Activated naive CD4-positive, alpha-beta T cell treated with anti-CD3 and anti-CD28 coated beads, Interleukin-2, amount 50 U/mL, for 72 hours (primary cell): ENCODE data around the gene WDR64. TPM values are rescaled to one million over a fixed set of nuclear protein-coding genes. Genes with fewer than 3 reads are reported as not detected.
"Not testable (repeated sequence)": the region's sequence is repeated elsewhere in the genome, so short reads cannot be mapped to it uniquely, and the experiment has no call there.

Experiments
- ATAC-seq, 2 donors: fragments of 150-1000 bp; cut with Tn5 transposase; 2 replicates each; pipeline ENCODE4 v1.10.0; 2021; ENCODE audit warnings: mild to moderate bottlenecking in 2 of 2, moderate library complexity in 2 of 2
- DNase-seq, 2 donors: peaks; one replicate each; pipeline ENCODE4 v3.0.0; 2021 to 2022; ENCODE audit warnings: low spot score in 2 of 2
- H3K27ac Mint-ChIP-seq, 2 donors: one replicate each; pipeline ENCODE4 v1.8.0; 2022; ENCODE audit warnings: mild to moderate bottlenecking in 2 of 2, mixed read lengths in 2 of 2
- H3K36me3 Mint-ChIP-seq, 2 donors: one replicate each; pipeline ENCODE4 v1.8.0; 2022; ENCODE audit warnings: mixed read lengths in 2 of 2
- H3K9me3 Mint-ChIP-seq, 2 donors: one replicate each; pipeline ENCODE4 v1.8.0; 2022; ENCODE audit warnings: mixed read lengths in 2 of 2
- total RNA-seq, 2 donors: library from RNA; stranded (reverse); gene quantifications; one replicate each; pipeline ENCODE4 v1.2.3, GENCODE V29; 2022

The WDR64 gene
- total RNA-seq, 2 donors from 2014 or later = not detected

DNA sequence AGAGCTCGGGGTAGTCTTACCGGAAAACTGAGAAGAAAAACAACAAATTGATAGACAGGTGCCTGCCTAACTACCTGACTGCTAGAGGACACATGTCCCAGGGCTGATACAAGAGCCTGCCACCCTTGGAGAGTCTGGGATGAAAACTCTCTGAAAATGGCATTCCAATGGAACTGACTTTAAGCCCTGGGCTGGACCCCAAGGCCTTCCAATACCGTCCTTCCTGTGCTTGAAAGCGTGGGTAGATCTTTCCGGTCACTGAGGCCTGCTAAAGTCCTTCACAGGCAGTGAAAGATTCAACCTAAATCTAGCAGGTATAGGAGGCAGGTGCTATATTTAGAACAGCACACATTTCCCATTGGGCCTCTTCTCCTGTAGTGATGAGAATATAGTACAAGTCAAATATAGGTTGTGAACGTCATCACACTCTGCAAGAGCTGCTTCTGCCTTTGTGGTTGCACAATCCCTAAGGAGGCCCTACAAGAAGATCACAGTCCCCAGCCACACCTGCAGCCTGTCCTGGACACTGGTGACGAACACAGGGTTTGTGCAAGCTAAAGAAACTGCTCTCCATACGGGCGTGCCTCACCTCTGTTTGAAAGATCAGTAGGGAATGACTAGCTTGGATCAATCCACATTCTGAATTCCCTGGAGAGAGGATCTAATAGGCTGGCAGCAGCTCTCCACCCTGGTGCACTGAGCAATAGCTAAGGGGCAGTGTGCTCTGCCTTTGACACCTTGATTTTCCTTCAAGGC is 11.0 kb upstream of the WDR64 start:
- no peak for ATAC-seq
- H3K9me3 Mint-ChIP-seq = peaks cover 10 to 17% of the 10 kb centered on the region in 2 donors
- peaks cover 17 to 25% of the 10 kb centered on the region in 2 donors for H3K36me3 Mint-ChIP-seq
- H3K27ac Mint-ChIP-seq = peak overlapping the region; percentile 67 to 73
- DNase-seq = no peak

DNA sequence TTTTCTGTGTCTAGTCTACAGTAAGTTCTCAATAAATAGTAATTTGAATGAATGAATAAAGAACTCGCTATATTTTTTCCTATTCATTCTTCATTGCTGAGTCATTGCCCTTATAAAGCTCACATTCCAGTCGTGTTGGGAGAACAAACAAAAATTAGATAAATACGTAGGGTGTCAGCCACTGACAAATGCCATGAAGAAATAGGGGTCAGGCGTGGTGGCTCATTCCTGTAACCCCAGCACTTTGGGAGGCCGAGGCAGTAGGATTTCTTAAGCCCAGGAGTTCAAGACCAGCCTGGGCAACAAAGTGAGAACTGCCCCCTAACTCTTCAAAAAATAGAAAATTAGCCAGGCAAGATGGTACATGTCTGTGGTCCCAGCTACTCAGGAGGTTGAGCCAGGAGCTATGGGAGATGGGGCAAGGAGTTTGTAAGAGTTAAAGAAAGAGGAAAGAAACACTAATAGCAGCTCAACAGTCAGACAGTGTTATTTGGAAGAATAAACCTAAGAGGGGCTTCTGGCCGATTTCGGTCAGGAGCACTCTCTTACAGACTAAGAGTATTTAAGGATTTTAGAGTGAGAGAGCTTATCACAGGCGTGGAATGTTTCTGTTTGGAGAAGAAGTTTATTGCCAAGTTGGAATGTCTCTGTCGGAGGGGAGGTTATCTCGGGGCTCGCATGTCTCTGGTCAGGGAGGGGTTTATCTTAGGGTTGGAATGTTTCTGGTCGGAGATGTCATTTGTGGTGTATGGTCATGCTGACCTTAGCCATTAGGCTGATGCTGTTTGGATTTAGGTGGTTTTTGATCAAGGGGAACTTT is 10.1 kb upstream of the WDR64 start:
- H3K27ac Mint-ChIP-seq = no peak overlapping the region
- peaks cover 10 to 17% of the 10 kb centered on the region in 2 donors for H3K9me3 Mint-ChIP-seq

DNA sequence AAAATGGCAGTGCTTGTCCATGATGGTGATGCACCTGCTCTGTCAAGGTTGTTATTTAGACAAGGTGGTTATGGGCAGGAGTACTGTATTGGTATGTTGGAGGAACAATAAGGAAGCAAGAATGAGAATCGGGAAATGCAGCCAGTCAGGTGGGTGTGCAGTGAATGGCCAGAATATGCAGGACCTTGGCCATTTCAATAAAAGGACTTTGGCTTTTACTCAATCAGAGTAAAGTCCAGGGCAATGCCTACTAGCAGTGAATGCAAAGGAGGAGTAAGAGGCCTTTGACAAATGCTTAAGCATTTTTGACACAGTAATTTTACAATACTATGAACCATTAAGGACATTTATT is 9.5 kb upstream of the WDR64 start:
- Mint-ChIP-seq H3K36me3 (peaks cover 17 to 25% of the 10 kb centered on the region in 2 donors), H3K9me3 (peaks cover 10 to 17% of the 10 kb centered on the region in 2 donors), H3K27ac (no peak overlapping the region)
- ATAC-seq (no peak), DNase-seq (no peak)

More for the DNA sequence above, 10.1 kb upstream of the WDR64 start:
- DNase-seq (no peak), ATAC-seq (no peak)
- H3K36me3 Mint-ChIP-seq = peaks cover 17 to 25% of the 10 kb centered on the region in 2 donors

- DNase-seq (no peak), ATAC-seq (no peak)
- H3K36me3 Mint-ChIP-seq = peaks cover 6 to 18% of the 10 kb centered on the region in 2 donors
- H3K27ac Mint-ChIP-seq = no peak overlapping the region
- peaks cover 10 to 17% of the 10 kb centered on the region in 2 donors for H3K9me3 Mint-ChIP-seq
Observed at GRCh38 chr1:241644259-241644658, 7.8 kb upstream of the WDR64 start.

- ATAC-seq = no peak
Observed at GRCh38 chr1:241645199-241645598, 6.9 kb upstream of the WDR64 start.

GRCh38 chr1:241646201-241646600 is 5.9 kb upstream of the WDR64 start:
- DNase-seq (no peak), ATAC-seq (no peak)
- peaks cover 5 to 10% of the 10 kb centered on the region in 2 donors for H3K36me3 Mint-ChIP-seq
- H3K9me3 Mint-ChIP-seq = peaks cover 7 to 24% of the 10 kb centered on the region in 2 donors
- no peak overlapping the region for H3K27ac Mint-ChIP-seq

More at GRCh38 chr1:241645199-241645598, 6.9 kb upstream of the WDR64 start:
- peaks cover 10 to 23% of the 10 kb centered on the region in 2 donors for H3K9me3 Mint-ChIP-seq
- peaks cover 5 to 17% of the 10 kb centered on the region in 2 donors for H3K36me3 Mint-ChIP-seq
- DNase-seq = no peak
- H3K27ac Mint-ChIP-seq = no peak overlapping the region

- H3K27ac Mint-ChIP-seq = no peak overlapping the region
- ATAC-seq = peak in 1 of 2 donors; percentile 61
- H3K36me3 Mint-ChIP-seq = peaks cover 0 to under 1% of the 10 kb centered on the region in 2 donors
- DNase-seq = no peak
- H3K9me3 Mint-ChIP-seq = peaks cover 0 to 13% of the 10 kb centered on the region in 2 donors
Observed at GRCh38 chr1:241647658-241648057, 4.4 kb upstream of the WDR64 start.

GRCh38 chr1:241648159-241648558 is 3.9 kb upstream of the WDR64 start:
- DNase-seq = no peak
- Mint-ChIP-seq H3K36me3 (no peaks in the 10 kb centered on the region), H3K9me3 (peaks cover 0 to 12% of the 10 kb centered on the region in 2 donors), H3K27ac (no peak overlapping the region)
- no peak for ATAC-seq

DNA sequence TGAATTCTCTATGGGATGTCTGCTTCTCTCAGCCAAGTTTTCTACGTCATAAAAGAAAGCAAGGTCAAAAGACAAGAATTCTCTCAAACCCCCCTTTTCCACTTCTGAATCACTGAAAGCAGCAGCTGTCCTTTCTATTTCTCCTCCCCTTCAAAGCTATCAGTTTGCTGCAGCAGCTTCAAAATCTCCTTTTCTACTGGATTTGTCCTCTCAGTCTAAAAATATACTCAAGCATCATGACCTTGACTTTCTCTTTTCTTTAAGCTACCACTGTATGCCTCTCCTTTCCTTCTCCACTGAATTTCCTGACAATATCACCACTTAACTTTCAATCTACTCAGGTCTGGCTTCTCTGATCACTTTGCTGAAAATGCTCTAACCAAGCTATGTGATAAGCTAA is 1.9 kb downstream of the WDR64 start:
- Mint-ChIP-seq H3K36me3 (no peaks in the 10 kb centered on the region), H3K9me3 (peaks cover 0 to 12% of the 10 kb centered on the region in 2 donors), H3K27ac (no peak overlapping the region)
- ATAC-seq (no peak), DNase-seq (no peak)

- ATAC-seq = no peak
- no peaks in the 10 kb centered on the region for H3K36me3 Mint-ChIP-seq
Observed at GRCh38 chr1:241654641-241655040, 2.6 kb downstream of the WDR64 start.

GRCh38 chr1:241658081-241658793 is 6.2 kb downstream of the WDR64 start:
- Mint-ChIP-seq H3K27ac (no peak overlapping the region), H3K36me3 (no peaks in the 10 kb centered on the region), H3K9me3 (peaks cover 0 to 5% of the 10 kb centered on the region in 2 donors)
- DNase-seq (no peak), ATAC-seq (no peak)

More at GRCh38 chr1:241654641-241655040, 2.6 kb downstream of the WDR64 start:
- peaks cover 0 to 12% of the 10 kb centered on the region in 2 donors for H3K9me3 Mint-ChIP-seq
- no peak for DNase-seq
- no peak overlapping the region for H3K27ac Mint-ChIP-seq

- H3K36me3 Mint-ChIP-seq, ATAC-seq, H3K27ac Mint-ChIP-seq, DNase-seq, H3K9me3 Mint-ChIP-seq: not testable (repeated sequence)
Observed at GRCh38 chr1:241659016-241659415, 6.9 kb downstream of the WDR64 start.

GRCh38 chr1:241660424-241660972 is 8.4 kb downstream of the WDR64 start:
- ATAC-seq (no peak), DNase-seq (no peak)
- H3K9me3 Mint-ChIP-seq = no peaks in the 10 kb centered on the region
- no peaks in the 10 kb centered on the region for H3K36me3 Mint-ChIP-seq
- H3K27ac Mint-ChIP-seq = no peak overlapping the region

GRCh38 chr1:241666419-241666818 is 14.3 kb downstream of the WDR64 start:
- H3K36me3 Mint-ChIP-seq = peaks cover 5% of the 10 kb centered on the region in 2 donors
- ATAC-seq = no peak
- H3K9me3 Mint-ChIP-seq = peaks cover 0 to 5% of the 10 kb centered on the region in 2 donors
- DNase-seq = no peak
- H3K27ac Mint-ChIP-seq = no peak overlapping the region

DNA sequence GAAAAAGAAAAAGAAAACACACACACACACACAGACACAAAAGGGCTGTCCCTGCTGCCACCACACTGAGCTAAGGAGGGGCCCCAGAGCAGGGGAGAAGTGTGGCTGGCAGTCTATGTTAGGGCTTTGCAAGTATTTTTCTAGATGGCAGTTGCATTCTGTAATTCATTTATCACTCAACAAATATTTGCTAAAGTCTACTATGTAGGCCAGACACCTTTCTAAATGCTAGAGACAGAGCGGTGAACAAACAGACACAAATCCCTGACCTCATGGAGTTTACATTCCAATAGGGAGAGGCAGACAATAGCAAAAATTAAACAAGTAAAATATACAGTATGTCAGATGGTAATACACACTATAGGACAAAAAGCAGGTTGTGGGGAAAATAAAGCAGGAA is 20.2 kb downstream of the WDR64 start:
- Mint-ChIP-seq H3K27ac (peak overlapping the region in 1 of 2 donors; percentile 4), H3K36me3 (peaks cover 5% of the 10 kb centered on the region in 2 donors), H3K9me3 (peaks cover 0 to 10% of the 10 kb centered on the region in 2 donors)
- no peak for DNase-seq
- ATAC-seq = no peak

GRCh38 chr1:241674805-241675384 is 22.8 kb downstream of the WDR64 start:
- Mint-ChIP-seq H3K36me3 (no peaks in the 10 kb centered on the region), H3K27ac (no peak overlapping the region), H3K9me3 (peaks cover 0 to 5% of the 10 kb centered on the region in 2 donors)
- DNase-seq = no peak
- ATAC-seq = no peak
